Liver (tissue), 3 donors: ENCODE measurements around the gene MTMR1.

Experiments
- EGR1 ChIP-seq, 2 donors: IDR thresholded peaks; 2 replicates each; pipeline ENCODE4 v1.6.1; 2016 to 2018; ENCODE audit warnings: antibody characterized with exemption in 2 of 2, low read depth in 2 of 2
- FOXA1 ChIP-seq: IDR thresholded peaks from 2 replicates; pipeline ENCODE4 v1.6.1; 2016; ENCODE audit warnings: antibody characterized with exemption
- GABPA ChIP-seq, 2 donors: IDR thresholded peaks in 1 of 2; conservative IDR thresholded peaks in 1 of 2; 2 replicates each; pipeline ENCODE4 v1.6.1; 2016; ENCODE audit warnings: antibody characterized with exemption in 2 of 2, mild to moderate bottlenecking in 1 of 2, moderate library complexity in 1 of 2
- HNF4A ChIP-seq, 2 donors: conservative IDR thresholded peaks; 2 replicates each; pipeline ENCODE4 v1.6.1; 2016; ENCODE audit warnings: antibody characterized with exemption in 2 of 2, mild to moderate bottlenecking in 2 of 2
- JUND ChIP-seq, 2 donors: IDR thresholded peaks; 2 replicates each; pipeline ENCODE4 v1.6.1; 2016; ENCODE audit warnings: antibody characterized with exemption in 2 of 2
- RAD21 ChIP-seq, 2 donors: IDR thresholded peaks; 2 replicates each; pipeline ENCODE4 v1.6.1; 2016; ENCODE audit warnings: antibody characterized with exemption in 2 of 2, mild to moderate bottlenecking in 2 of 2
- TAF1 ChIP-seq: conservative IDR thresholded peaks from 2 replicates; pipeline ENCODE4 v1.6.1; 2016; ENCODE audit warnings: antibody characterized with exemption, mild to moderate bottlenecking
- YY1 ChIP-seq: IDR thresholded peaks from 2 replicates; pipeline ENCODE4 v1.6.1; 2016; ENCODE audit warnings: antibody characterized with exemption, mild to moderate bottlenecking
- TF ChIP-seq, protein P1 (sequence below): IDR thresholded peaks from 2 replicates; pipeline ENCODE4 v1.6.1; 2016; ENCODE audit warnings: antibody characterized with exemption, mild to moderate bottlenecking
- TF ChIP-seq, protein P2 (sequence below): fragments of 150-350 bp; IDR thresholded peaks from 2 replicates; pipeline ENCODE4 v1.5.1; 2017; ENCODE audit warnings: improper control_type of control experiment, low read depth, low read length; ENCODE audit not compliant: missing input control
- TF ChIP-seq, protein P3 (sequence below): IDR thresholded peaks from 2 replicates; pipeline ENCODE4 v1.6.1; 2016; ENCODE audit warnings: antibody characterized with exemption
- TF ChIP-seq, protein P4 (sequence below): IDR thresholded peaks from 2 replicates; pipeline ENCODE4 v1.6.1; 2016; ENCODE audit warnings: antibody characterized with exemption
- TF ChIP-seq, protein P5 (sequence below): IDR thresholded peaks from 2 replicates; pipeline ENCODE4 v1.6.1; 2016; ENCODE audit warnings: antibody characterized with exemption
- donor health status: healthy.
- donor health status: healthy.

DNA sequence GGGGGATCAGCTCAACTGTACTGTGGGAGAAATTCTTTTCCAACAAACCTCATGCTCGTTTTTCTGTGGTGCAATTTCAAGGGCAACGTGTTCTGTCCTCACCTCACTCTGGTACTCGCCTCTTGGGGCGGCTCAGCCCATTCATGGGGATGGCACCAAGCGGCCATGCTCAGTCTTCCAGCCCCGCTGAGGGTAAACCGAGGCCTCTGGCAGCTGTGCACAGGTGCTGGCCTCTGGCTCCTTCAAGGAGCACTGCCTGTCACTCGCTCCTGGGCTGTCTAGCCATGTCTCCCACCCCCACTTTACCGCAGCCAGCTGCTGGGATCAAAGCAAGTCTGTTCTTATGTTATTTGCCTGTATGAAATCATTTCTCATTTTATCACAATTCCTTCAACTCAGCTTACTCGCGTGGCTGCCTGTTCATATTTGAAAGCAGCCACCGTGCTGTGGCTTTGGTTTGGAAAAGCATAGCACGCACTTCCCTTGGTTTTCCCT lies 70.2 kb downstream of the MTMR1 start:
- TF ChIP-seq, protein P1, sequence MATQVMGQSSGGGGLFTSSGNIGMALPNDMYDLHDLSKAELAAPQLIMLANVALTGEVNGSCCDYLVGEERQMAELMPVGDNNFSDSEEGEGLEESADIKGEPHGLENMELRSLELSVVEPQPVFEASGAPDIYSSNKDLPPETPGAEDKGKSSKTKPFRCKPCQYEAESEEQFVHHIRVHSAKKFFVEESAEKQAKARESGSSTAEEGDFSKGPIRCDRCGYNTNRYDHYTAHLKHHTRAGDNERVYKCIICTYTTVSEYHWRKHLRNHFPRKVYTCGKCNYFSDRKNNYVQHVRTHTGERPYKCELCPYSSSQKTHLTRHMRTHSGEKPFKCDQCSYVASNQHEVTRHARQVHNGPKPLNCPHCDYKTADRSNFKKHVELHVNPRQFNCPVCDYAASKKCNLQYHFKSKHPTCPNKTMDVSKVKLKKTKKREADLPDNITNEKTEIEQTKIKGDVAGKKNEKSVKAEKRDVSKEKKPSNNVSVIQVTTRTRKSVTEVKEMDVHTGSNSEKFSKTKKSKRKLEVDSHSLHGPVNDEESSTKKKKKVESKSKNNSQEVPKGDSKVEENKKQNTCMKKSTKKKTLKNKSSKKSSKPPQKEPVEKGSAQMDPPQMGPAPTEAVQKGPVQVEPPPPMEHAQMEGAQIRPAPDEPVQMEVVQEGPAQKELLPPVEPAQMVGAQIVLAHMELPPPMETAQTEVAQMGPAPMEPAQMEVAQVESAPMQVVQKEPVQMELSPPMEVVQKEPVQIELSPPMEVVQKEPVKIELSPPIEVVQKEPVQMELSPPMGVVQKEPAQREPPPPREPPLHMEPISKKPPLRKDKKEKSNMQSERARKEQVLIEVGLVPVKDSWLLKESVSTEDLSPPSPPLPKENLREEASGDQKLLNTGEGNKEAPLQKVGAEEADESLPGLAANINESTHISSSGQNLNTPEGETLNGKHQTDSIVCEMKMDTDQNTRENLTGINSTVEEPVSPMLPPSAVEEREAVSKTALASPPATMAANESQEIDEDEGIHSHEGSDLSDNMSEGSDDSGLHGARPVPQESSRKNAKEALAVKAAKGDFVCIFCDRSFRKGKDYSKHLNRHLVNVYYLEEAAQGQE, result no peak
- TF ChIP-seq, protein P2, sequence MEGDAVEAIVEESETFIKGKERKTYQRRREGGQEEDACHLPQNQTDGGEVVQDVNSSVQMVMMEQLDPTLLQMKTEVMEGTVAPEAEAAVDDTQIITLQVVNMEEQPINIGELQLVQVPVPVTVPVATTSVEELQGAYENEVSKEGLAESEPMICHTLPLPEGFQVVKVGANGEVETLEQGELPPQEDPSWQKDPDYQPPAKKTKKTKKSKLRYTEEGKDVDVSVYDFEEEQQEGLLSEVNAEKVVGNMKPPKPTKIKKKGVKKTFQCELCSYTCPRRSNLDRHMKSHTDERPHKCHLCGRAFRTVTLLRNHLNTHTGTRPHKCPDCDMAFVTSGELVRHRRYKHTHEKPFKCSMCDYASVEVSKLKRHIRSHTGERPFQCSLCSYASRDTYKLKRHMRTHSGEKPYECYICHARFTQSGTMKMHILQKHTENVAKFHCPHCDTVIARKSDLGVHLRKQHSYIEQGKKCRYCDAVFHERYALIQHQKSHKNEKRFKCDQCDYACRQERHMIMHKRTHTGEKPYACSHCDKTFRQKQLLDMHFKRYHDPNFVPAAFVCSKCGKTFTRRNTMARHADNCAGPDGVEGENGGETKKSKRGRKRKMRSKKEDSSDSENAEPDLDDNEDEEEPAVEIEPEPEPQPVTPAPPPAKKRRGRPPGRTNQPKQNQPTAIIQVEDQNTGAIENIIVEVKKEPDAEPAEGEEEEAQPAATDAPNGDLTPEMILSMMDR, result no peak
- TF ChIP-seq, protein P3, sequence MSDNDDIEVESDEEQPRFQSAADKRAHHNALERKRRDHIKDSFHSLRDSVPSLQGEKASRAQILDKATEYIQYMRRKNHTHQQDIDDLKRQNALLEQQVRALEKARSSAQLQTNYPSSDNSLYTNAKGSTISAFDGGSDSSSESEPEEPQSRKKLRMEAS, result no peak
- TF ChIP-seq FOXA1 (no peak), RAD21 (IDR thresholded peaks at IDR 0.05) (no peak), TAF1 (no peak), GABPA (IDR thresholded peaks at IDR 0.05 in 1 of 2, conservative IDR thresholded peaks at IDR 0.05 in 1 of 2) (no peak), EGR1 (IDR thresholded peaks at IDR 0.05; ENCODE audit: low read depth in 2 of 2) (no peak), YY1 (no peak), JUND (IDR thresholded peaks at IDR 0.05) (no peak), HNF4A (conservative IDR thresholded peaks at IDR 0.05) (no peak)
- TF ChIP-seq, protein P4, sequence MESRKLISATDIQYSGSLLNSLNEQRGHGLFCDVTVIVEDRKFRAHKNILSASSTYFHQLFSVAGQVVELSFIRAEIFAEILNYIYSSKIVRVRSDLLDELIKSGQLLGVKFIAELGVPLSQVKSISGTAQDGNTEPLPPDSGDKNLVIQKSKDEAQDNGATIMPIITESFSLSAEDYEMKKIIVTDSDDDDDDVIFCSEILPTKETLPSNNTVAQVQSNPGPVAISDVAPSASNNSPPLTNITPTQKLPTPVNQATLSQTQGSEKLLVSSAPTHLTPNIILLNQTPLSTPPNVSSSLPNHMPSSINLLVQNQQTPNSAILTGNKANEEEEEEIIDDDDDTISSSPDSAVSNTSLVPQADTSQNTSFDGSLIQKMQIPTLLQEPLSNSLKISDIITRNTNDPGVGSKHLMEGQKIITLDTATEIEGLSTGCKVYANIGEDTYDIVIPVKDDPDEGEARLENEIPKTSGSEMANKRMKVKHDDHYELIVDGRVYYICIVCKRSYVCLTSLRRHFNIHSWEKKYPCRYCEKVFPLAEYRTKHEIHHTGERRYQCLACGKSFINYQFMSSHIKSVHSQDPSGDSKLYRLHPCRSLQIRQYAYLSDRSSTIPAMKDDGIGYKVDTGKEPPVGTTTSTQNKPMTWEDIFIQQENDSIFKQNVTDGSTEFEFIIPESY, result no peak
- TF ChIP-seq, protein P5, sequence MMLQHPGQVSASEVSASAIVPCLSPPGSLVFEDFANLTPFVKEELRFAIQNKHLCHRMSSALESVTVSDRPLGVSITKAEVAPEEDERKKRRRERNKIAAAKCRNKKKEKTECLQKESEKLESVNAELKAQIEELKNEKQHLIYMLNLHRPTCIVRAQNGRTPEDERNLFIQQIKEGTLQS, result no peak
